Chondrocyte (in vitro differentiated cells): Measurements from ENCODE around the gene GUCA2A. TPM values are rescaled to one million over a fixed set of nuclear protein-coding genes. Genes with fewer than 3 reads are reported as not detected.

Experiments
- DNase-seq: peaks from one replicate; pipeline ENCODE4 v3.0.0; 2021; ENCODE audit warnings: mixed read lengths, low spot score
- H3K27ac Mint-ChIP-seq: one replicate; pipeline ENCODE4 v1.8.0; 2021; ENCODE audit warnings: mild to moderate bottlenecking, moderate library complexity, mixed read lengths; ENCODE audit not compliant: unreplicated experiment
- H3K27me3 Mint-ChIP-seq: 2 replicates; pipeline ENCODE4 v1.8.0; 2021; ENCODE audit warnings: low read depth, mixed read lengths
- H3K36me3 Mint-ChIP-seq: 2 replicates; pipeline ENCODE4 v1.8.0; 2021; ENCODE audit warnings: low read depth, mixed read lengths
- H3K4me1 Mint-ChIP-seq: 2 replicates; pipeline ENCODE4 v1.8.0; 2021; ENCODE audit warnings: low read depth, mild to moderate bottlenecking, mixed read lengths
- H3K4me3 Mint-ChIP-seq: one replicate; pipeline ENCODE4 v1.8.0; 2021; ENCODE audit warnings: mild to moderate bottlenecking, moderate library complexity, mixed read lengths; ENCODE audit not compliant: unreplicated experiment
- H3K9me3 Mint-ChIP-seq: 2 replicates; pipeline ENCODE4 v1.8.0; 2021; ENCODE audit warnings: low read depth, mixed read lengths
- CTCF ChIP-seq: fragments of 200-600 bp; sonication (generic); IDR thresholded peaks from 2 replicates; pipeline ENCODE4 v1.5.0; 2021; ENCODE audit warnings: antibody characterized with exemption, mild to moderate bottlenecking, moderate library complexity
- total RNA-seq: library from RNA; stranded (reverse); gene quantifications from 3 replicates; pipeline ENCODE4 v1.2.1, GENCODE V29; 2021

GUCA2A gene
- total RNA-seq, 1 donor from 2014 or later, result not detected

DNA sequence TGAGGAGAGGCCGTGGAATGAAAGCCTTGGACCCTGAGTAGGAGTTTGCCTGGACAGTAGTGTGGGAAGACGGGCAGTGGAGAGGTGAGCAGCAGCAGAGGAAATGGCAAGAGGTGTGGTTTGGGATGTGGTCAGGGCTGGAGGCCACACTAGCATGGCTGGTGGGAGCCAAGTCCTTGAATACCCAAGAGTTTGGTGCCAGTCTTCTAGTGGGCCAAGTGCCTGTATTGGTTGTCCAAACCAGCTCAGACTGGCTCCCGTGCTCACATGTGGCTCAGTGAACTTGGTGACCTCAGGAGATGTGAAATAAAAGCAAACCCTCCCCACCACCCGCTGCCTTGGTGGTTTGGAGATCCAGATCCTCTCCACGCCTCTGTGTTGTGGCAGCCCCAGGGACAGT, 2.4 kb downstream of the GUCA2A start:
- no peak overlapping the region for H3K27ac Mint-ChIP-seq
- H3K27me3 Mint-ChIP-seq, result peaks cover 5% of the 10 kb centered on the region
- H3K36me3 Mint-ChIP-seq, result peaks cover 10% of the 10 kb centered on the region
- H3K9me3 Mint-ChIP-seq, result peaks cover 16% of the 10 kb centered on the region
- H3K4me1 Mint-ChIP-seq, result peaks cover 17% of the 10 kb centered on the region
- DNase-seq, result no peak
- no peak for TF ChIP-seq CTCF
- no peak overlapping the region for H3K4me3 Mint-ChIP-seq

DNA sequence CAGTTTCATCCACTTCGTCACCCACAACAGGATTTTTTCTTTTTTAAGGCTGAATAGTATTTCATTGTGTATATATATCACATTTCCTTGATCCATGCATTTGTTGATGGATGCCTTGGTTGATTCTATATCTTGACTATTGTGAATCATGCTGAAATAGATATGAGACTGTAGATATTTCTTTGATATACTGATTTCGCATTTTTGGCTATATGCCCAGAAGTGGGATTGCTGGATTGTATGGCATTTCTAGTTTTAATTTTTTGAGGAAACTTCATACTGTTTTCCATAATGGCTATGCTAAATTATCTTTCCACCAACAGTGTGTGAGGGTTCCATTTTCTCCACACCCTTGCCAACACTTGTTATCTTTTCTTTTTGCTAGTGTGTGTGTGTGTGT, 6.4 kb downstream of the GUCA2A start:
- no peak for DNase-seq
- TF ChIP-seq CTCF, result no peak
- Mint-ChIP-seq H3K27me3 (peaks cover 9% of the 10 kb centered on the region), H3K9me3 (peaks cover 16% of the 10 kb centered on the region), H3K27ac (no peak overlapping the region), H3K36me3 (peaks cover 10% of the 10 kb centered on the region), H3K4me3 (no peak overlapping the region), H3K4me1 (peaks cover 3% of the 10 kb centered on the region)

GRCh38 chr1:42157667-42158066, 6.9 kb downstream of the GUCA2A start:
- Mint-ChIP-seq H3K4me3 (no peak overlapping the region), H3K27me3 (peaks cover 12% of the 10 kb centered on the region), H3K9me3 (peaks cover 16% of the 10 kb centered on the region), H3K36me3 (peaks cover 10% of the 10 kb centered on the region), H3K4me1 (peaks cover 3% of the 10 kb centered on the region), H3K27ac (no peak overlapping the region)
- DNase-seq, result no peak
- TF ChIP-seq CTCF, result no peak

- peaks cover 25% of the 10 kb centered on the region for H3K27me3 Mint-ChIP-seq
- DNase-seq, result no peak
- H3K4me1 Mint-ChIP-seq, result peaks cover 3% of the 10 kb centered on the region
- peaks cover 2% of the 10 kb centered on the region for H3K9me3 Mint-ChIP-seq
- no peak overlapping the region for H3K27ac Mint-ChIP-seq
- H3K4me3 Mint-ChIP-seq, result no peak overlapping the region
- no peak for TF ChIP-seq CTCF
- no peaks in the 10 kb centered on the region for H3K36me3 Mint-ChIP-seq
These were observed 9.2 kb downstream of the GUCA2A start for GRCh38 chr1:42155362-42155761.

DNA sequence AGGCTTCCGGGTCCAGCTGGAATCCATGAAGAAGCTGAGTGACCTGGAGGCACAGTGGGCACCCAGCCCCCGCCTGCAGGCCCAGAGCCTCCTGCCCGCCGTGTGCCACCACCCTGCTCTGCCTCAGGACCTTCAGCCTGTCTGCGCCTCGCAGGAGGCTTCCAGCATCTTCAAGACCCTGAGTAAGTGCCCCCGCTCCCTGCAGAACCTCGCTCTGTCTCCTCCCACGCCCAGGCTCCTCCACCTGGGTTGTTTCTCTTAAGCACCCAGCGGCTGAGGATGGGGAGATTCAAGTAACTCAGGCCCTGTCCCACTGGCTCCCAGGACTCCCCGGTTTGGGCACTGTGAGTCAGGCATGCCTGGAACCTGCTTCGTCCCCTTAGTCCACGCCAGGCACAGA, 9.9 kb downstream of the GUCA2A start:
- no peak overlapping the region for H3K27ac Mint-ChIP-seq
- DNase-seq, result no peak
- H3K4me1 Mint-ChIP-seq, result peaks cover 3% of the 10 kb centered on the region
- no peaks in the 10 kb centered on the region for H3K9me3 Mint-ChIP-seq
- no peak overlapping the region for H3K4me3 Mint-ChIP-seq
- peaks cover 32% of the 10 kb centered on the region for H3K27me3 Mint-ChIP-seq
- TF ChIP-seq CTCF, result no peak
- no peaks in the 10 kb centered on the region for H3K36me3 Mint-ChIP-seq
